Muscle layer of colon (tissue), 2 donors: Measurements from ENCODE around the gene TMEM129.
A peak's percentile ranks its signal among the peaks of the same experiment; 100 is the strongest.
"Not testable (repeated sequence)": the region's sequence is repeated elsewhere in the genome, so short reads cannot be mapped to it uniquely, and the experiment has no call there.

Experiments used
- H3K27ac ChIP-seq: one replicate; pipeline ENCODE4 v1.7.0; 2013; ENCODE audit warnings: low read depth, mild to moderate bottlenecking, low read length, moderate library complexity
- H3K27me3 ChIP-seq, 2 donors: one replicate each; pipeline ENCODE4 v1.7.0; 2013; ENCODE audit warnings: low read length in 2 of 2, mild to moderate bottlenecking in 2 of 2; ENCODE audit not compliant: insufficient read depth in 2 of 2, control insufficient read depth in 1 of 2
- H3K36me3 ChIP-seq: one replicate; pipeline ENCODE4 v1.7.0; 2013; ENCODE audit warnings: mild to moderate bottlenecking, low read length; ENCODE audit not compliant: insufficient read depth
- H3K4me1 ChIP-seq: one replicate; pipeline ENCODE4 v1.7.0; 2013; ENCODE audit warnings: mild to moderate bottlenecking, low read length; ENCODE audit not compliant: insufficient read depth
- H3K4me3 ChIP-seq, 2 donors: one replicate each; pipeline ENCODE4 v1.7.0; 2013; ENCODE audit warnings: low read length in 2 of 2, low read depth in 1 of 2, mild to moderate bottlenecking in 1 of 2, moderate library complexity in 1 of 2
- H3K9ac ChIP-seq: one replicate; pipeline ENCODE4 v1.7.0; 2013; ENCODE audit warnings: low read length
- H3K9me3 ChIP-seq: one replicate; pipeline ENCODE4 v1.7.0; 2013; ENCODE audit warnings: mild to moderate bottlenecking, low read length
- donor health status: abdominal sarcoma.
- donor health status: Adenocarcinoma of cecum.

Gene TMEM129

GRCh38 chr4:1714303-1715001 lies 6.7 kb downstream of the TMEM129 start:
- Histone ChIP-seq H3K4me1 (peaks cover 30% of the 10 kb centered on the region), H3K9ac (no peak overlapping the region), H3K27me3 (no peaks in the 10 kb centered on the region), H3K4me3 (no peak overlapping the region), H3K36me3 (peaks cover 22% of the 10 kb centered on the region), H3K9me3 (no peaks in the 10 kb centered on the region), H3K27ac (no peak overlapping the region)

GRCh38 chr4:1713003-1713851 lies 7.9 kb downstream of the TMEM129 start:
- H3K9me3 ChIP-seq, result no peaks in the 10 kb centered on the region
- no peak overlapping the region for H3K9ac ChIP-seq
- H3K27ac ChIP-seq, result peak overlapping the region; percentile 93
- peaks cover 14% of the 10 kb centered on the region for H3K36me3 ChIP-seq
- peak overlapping the region; percentile 91 for H3K4me3 ChIP-seq
- no peaks in the 10 kb centered on the region for H3K27me3 ChIP-seq
- H3K4me1 ChIP-seq, result peaks cover 29% of the 10 kb centered on the region

DNA sequence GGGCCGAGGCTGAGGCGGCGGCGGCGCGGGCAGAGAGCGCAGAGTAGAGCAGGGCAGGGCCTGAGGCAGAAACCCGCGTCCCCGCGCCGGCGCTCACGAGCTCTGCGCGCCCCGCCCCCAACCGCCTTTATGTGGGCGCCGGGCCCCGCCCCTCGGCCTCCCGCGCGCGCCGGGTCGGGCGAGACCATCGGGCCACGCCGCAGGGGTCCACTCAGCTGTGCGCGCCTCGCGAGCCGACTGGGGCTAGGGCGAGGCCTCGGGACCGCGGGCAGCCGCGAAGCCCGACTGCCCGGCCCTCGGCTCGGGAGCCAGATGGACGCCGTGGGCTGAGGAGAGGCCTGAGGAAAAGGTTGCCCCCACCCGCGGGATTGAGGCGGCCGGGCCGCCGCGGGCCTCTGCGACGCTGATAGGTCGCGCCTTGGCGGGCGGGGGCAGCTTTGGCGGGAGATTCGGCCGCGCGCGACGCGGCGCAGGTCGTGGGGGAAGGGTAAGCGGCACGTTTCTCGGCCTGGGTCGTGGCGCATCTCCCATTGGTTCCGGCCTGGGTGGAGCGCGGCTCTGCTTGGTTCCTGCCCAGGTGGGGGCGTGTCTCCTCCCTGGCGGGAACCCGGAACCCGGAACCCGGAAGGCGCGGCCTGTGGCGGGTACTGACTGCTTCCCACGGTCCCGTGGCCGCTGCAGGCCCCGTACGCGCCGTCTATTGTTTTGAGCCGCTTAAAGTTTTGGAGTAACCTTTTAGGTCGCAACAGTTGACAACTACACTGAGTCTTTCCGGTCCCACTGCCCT lies 8.7 kb downstream of the TMEM129 start, which contains the start of gene SLBP:
Gene SLBP (minus strand): TSS at position 104 of the 787 bp plus-strand sequence. CDS start 131 bp downstream, outside the sequence.
- peak within 1 kb of the TSS; percentile 92 for H3K9ac ChIP-seq
- H3K27ac ChIP-seq, result peak within 1 kb of the TSS; percentile 93
- no peaks in the 10 kb centered on the region for H3K27me3 ChIP-seq
- H3K4me1 ChIP-seq, result peaks cover 29% of the 10 kb centered on the region
- no peaks in the 10 kb centered on the region for H3K9me3 ChIP-seq
- H3K4me3 ChIP-seq, result peak within 1 kb of the TSS; percentile 91
- peaks cover 6% of the 10 kb centered on the region for H3K36me3 ChIP-seq

DNA sequence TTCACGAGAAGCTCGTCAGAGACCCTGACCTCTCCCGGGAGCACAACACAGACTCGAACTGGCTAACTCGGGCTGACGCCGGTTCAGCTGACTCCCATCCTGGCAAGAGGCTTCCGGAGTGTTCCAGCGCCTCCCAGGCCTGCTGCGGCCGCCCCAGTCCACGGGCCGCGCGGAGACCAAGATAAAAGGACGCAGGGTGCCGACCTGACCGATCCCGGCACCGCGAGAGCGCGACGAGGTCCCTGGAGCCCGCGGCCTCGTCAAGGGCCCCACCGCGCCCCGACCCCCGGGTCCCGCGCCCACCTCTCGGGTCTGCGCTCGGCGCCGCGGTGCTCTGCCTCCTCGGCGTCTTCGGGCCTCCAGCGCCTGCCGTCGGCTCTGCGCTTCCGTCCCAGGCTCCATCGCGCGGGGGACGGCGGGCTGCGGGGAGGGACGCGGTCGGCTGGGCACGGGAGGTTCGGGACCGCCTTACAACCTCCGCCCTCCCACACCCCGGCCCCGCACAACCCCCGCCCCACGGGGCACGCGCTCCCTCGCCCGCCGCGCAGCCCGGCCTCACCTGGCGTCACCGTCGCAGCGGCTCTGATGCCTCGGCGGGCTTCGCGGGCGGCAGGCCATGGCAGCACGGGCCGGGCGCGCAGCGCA lies 9.4 kb downstream of the TMEM129 start:
- peaks cover 29% of the 10 kb centered on the region for H3K4me1 ChIP-seq
- H3K36me3 ChIP-seq, result peaks cover 6% of the 10 kb centered on the region
- no peaks in the 10 kb centered on the region for H3K27me3 ChIP-seq
- H3K4me3 ChIP-seq, result peak overlapping the region; percentile 91
- peak overlapping the region; percentile 88 for H3K27ac ChIP-seq
- H3K9ac ChIP-seq, result peak overlapping the region; percentile 92
- H3K9me3 ChIP-seq, result no peaks in the 10 kb centered on the region

- Histone ChIP-seq H3K4me1 (peaks cover 29% of the 10 kb centered on the region), H3K27me3 (no peaks in the 10 kb centered on the region)
Observed at GRCh38 chr4:1711055-1711570, 10.0 kb downstream of the TMEM129 start.

DNA sequence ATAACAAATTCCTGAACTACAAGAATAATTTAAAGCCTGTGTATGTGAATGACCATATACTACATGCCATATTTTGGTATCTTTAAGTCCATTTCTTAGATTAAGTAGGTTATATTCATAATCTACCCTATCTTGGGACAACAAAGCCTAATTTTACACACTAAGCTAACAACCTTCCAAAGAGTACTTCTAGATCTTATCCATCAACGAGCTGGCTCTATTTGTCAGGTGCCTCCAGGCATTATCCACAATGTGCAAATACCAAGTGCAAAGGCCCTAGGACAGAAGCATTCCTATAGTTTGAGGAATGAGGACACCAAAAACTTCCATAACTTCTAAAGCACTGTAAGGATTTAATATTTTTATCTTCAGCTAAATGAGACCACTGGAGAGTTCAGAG lies 12.5 kb downstream of the TMEM129 start:
- Histone ChIP-seq H3K27me3 (no peaks in the 10 kb centered on the region), H3K9me3 (no peaks in the 10 kb centered on the region), H3K4me1 (peaks cover 22% of the 10 kb centered on the region), H3K36me3 (peaks cover 31% of the 10 kb centered on the region), H3K27ac (no peak overlapping the region), H3K9ac (no peak overlapping the region), H3K4me3 (no peak overlapping the region)

More at GRCh38 chr4:1711055-1711570, 10.0 kb downstream of the TMEM129 start:
- Histone ChIP-seq H3K36me3 (peaks cover 12% of the 10 kb centered on the region), H3K27ac (peak overlapping the region; percentile 88), H3K4me3 (peak overlapping the region; percentile 91), H3K9ac (peak overlapping the region; percentile 92), H3K9me3 (no peaks in the 10 kb centered on the region)

- Histone ChIP-seq H3K4me3 (no peak overlapping the region), H3K9me3 (no peaks in the 10 kb centered on the region), H3K27me3 (no peaks in the 10 kb centered on the region), H3K36me3 (peaks cover 48% of the 10 kb centered on the region), H3K9ac (no peak overlapping the region), H3K27ac (no peak overlapping the region), H3K4me1 (peaks cover 14% of the 10 kb centered on the region)
Observed at GRCh38 chr4:1706358-1706757, 14.8 kb downstream of the TMEM129 start.

- H3K27ac ChIP-seq, result no peak overlapping the region
- no peaks in the 10 kb centered on the region for H3K9me3 ChIP-seq
- H3K4me1 ChIP-seq, result peaks cover 8% of the 10 kb centered on the region
- H3K27me3 ChIP-seq, result no peaks in the 10 kb centered on the region
- no peak overlapping the region for H3K9ac ChIP-seq
- no peak overlapping the region for H3K4me3 ChIP-seq
- peaks cover 51% of the 10 kb centered on the region for H3K36me3 ChIP-seq
Observed at GRCh38 chr4:1705732-1706131, 15.4 kb downstream of the TMEM129 start.

DNA sequence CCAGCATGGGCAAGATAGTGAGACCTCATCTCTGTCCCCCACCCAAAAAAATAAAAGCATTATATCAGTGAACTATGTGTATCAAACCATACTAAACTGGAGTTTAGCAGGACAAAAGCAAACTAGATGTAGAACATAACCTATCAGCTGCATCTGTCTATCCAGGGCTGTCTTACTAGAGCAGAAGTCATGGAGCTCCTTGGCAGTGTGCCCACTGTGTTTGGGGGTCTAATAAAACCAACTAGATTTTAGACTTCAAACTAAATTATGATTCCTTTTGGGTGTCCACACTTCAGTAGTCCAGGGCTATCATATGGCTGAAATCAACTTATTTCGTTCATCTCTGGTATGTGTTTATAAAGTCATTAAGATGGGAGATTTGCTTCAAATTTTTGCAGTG lies 17.3 kb downstream of the TMEM129 start:
- Histone ChIP-seq H3K27ac (no peak overlapping the region), H3K9ac (no peak overlapping the region), H3K9me3 (no peaks in the 10 kb centered on the region), H3K27me3 (no peaks in the 10 kb centered on the region), H3K36me3 (peaks cover 59% of the 10 kb centered on the region), H3K4me3 (no peak overlapping the region), H3K4me1 (no peaks in the 10 kb centered on the region)

DNA sequence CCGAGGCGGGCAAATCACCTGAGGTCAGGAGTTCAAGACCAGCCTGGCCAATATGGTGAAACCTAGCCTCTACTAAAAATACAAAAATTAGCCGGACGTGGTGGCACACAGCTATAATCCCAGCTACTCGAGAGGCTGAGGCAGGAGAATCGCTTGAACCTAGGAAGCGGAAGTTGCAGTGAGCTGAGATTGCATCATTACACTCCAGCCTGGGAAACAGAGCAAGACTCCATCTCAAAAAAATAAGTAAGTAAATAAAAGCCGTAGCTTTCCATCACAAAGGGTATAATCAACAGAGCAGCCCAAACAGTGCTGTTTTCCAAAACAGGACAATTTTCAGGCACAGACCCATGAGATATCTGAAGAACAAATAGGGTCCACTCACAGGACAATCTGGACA lies 19.5 kb downstream of the TMEM129 start:
- not testable (repeated sequence) for H3K9me3 ChIP-seq, H3K27ac ChIP-seq, H3K4me3 ChIP-seq, H3K9ac ChIP-seq, H3K27me3 ChIP-seq, H3K4me1 ChIP-seq
- H3K36me3 ChIP-seq, result peaks cover 69% of the 10 kb centered on the region
